ENCODE results near the gene ESYT2. TPM values are rescaled to one million over a fixed set of nuclear protein-coding genes. Genes with fewer than 3 reads are reported as not detected.

Gene ESYT2
- total and polyA plus RNA-seq, 9 of the 15 experiments (the other 6 are each of a cell fraction or from before 2014, with no cell fraction given): 5.8 to 86.9 (median 64.7) TPM

- TF ChIP-seq, protein P1, sequence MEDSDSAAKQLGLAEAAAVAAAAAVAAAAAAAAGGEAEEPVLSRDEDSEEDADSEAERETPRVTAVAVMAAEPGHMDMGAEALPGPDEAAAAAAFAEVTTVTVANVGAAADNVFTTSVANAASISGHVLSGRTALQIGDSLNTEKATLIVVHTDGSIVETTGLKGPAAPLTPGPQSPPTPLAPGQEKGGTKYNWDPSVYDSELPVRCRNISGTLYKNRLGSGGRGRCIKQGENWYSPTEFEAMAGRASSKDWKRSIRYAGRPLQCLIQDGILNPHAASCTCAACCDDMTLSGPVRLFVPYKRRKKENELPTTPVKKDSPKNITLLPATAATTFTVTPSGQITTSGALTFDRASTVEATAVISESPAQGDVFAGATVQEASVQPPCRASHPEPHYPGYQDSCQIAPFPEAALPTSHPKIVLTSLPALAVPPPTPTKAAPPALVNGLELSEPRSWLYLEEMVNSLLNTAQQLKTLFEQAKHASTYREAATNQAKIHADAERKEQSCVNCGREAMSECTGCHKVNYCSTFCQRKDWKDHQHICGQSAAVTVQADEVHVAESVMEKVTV (CRISPR knock-in tag; IDR thresholded peaks at IDR 0.05): no peak
- TF ChIP-seq RBFOX2 (IDR thresholded peaks at IDR 0.05; ENCODE audit: low read depth, low read length): no peak
Measured at GRCh38 chr7:158722574-158723237, 106.6 kb downstream of the ESYT2 start (continued).

DNA sequence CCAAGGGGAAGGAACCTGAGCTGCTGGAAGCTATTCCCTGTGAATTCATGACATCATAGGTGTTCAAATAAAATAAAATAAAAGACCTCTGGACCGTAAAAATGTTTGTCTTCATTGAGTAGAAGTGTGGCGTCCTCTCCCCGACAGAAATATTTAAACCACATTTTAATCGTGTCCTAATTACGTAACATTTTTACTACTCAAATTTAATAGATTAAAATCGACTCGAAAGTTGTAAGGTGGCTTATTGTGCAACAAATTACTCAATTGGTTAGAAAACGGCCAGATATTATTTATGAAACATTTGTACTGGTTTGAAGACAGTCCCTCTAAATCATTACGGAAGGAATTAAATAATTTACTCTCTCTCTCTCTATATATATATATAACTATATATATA is 109.2 kb downstream of the ESYT2 start:
- H3K4me3 ChIP-seq: no peak overlapping the region
- H3K9ac ChIP-seq (ENCODE audit: insufficient read depth in 1 of 2, low read depth in 2 of 2, low read length in 2 of 2): no peak overlapping the region
- no peak for DNase-seq (ENCODE audit: extremely low read depth in 1 of 4, low spot score in 3 of 4)
- no peak for FAIRE-seq
- no peaks in the 10 kb centered on the region for H3K36me3 ChIP-seq (ENCODE audit: control insufficient read depth, insufficient read depth, low read length)
- ATAC-seq: no peak
- H4K20me1 ChIP-seq (replicated peaks; ENCODE audit: control insufficient read depth, insufficient read depth, low read length): no peaks in the 10 kb centered on the region
- in situ Hi-C loops (cut with MboI): no loop called here
- WGBS (ENCODE audit: insufficient coverage, low coverage, missing lambda C conversion rate): 49% methylated on average over 9 of the region's 9 CpGs
- no peaks in the 10 kb centered on the region for H3K9me1 ChIP-seq (ENCODE audit: control insufficient read depth, insufficient read depth, low read length)
- no peaks in the 10 kb centered on the region for H3K79me2 ChIP-seq (ENCODE audit: control insufficient read depth, insufficient read depth, low read length)
- H3K27ac ChIP-seq (ENCODE audit: extremely low read depth, low read depth, low read length): no peak overlapping the region
- H3K27me3 ChIP-seq (ENCODE audit: control insufficient read depth in 2 of 2, insufficient read depth in 2 of 2, low read length in 2 of 2): peaks cover 0 to 5% of the 10 kb centered on the region in 2 experiments; a peak in 1 of 5 replicates
- H2AFZ ChIP-seq (ENCODE audit: low read depth, low read length): no peak overlapping the region
- BruUV-seq (replicated peaks): no TSS peak
- intact Hi-C loops (cut with micrococcal nuclease): no loop called here
- H3K4me1 ChIP-seq (replicated peaks in 1 of 2; ENCODE audit: control insufficient read depth in 2 of 2, insufficient read depth in 2 of 2, low read length in 2 of 2): peaks cover 0 to 4% of the 10 kb centered on the region in 2 experiments; a peak in 3 of 5 replicates
- POLR2A ChIA-PET: interaction anchor here (0.8 kb wide), 1 partner anchor 11 kb away, joined by 6 read pairs; no protein-coding TSS in a partner anchor
- CTCF ChIA-PET (ENCODE audit: low intra/inter-chr PET ratio): no interaction called here
- H3K4me2 ChIP-seq (ENCODE audit: insufficient read depth, low read length): no peak overlapping the region
- no peaks in the 10 kb centered on the region for H3K9me3 ChIP-seq (replicated peaks; ENCODE audit: control insufficient read depth, insufficient read depth, low read depth, low read length)
- no peak for TF ChIP-seq TFE3 (CRISPR knock-in tag; IDR thresholded peaks at IDR 0.05)
- no peak for TF ChIP-seq KLF10 (CRISPR knock-in tag; IDR thresholded peaks at IDR 0.05)
- TF ChIP-seq ZNF76 (CRISPR knock-in tag; IDR thresholded peaks at IDR 0.05; ENCODE audit: borderline replicate concordance): no peak
- TF ChIP-seq RERE (CRISPR knock-in tag; IDR thresholded peaks at IDR 0.05; ENCODE audit: borderline replicate concordance): no peak
- TF ChIP-seq, protein P2, sequence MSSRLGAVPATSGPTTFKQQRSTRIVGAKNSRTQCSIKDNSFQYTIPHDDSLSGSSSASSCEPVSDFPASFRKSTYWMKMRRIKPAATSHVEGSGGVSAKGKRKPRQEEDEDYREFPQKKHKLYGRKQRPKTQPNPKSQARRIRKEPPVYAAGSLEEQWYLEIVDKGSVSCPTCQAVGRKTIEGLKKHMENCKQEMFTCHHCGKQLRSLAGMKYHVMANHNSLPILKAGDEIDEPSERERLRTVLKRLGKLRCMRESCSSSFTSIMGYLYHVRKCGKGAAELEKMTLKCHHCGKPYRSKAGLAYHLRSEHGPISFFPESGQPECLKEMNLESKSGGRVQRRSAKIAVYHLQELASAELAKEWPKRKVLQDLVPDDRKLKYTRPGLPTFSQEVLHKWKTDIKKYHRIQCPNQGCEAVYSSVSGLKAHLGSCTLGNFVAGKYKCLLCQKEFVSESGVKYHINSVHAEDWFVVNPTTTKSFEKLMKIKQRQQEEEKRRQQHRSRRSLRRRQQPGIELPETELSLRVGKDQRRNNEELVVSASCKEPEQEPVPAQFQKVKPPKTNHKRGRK (tag; IDR thresholded peaks at IDR 0.05): no peak
- TF ChIP-seq ZFX (CRISPR knock-in tag; IDR thresholded peaks at IDR 0.05): no peak
- no peak for TF ChIP-seq ZNF408 (CRISPR knock-in tag; IDR thresholded peaks at IDR 0.05; ENCODE audit: low read depth)

All from K562 (cell line).